ENCODE measurements around the gene CPA4.

The CPA4 gene

DNA sequence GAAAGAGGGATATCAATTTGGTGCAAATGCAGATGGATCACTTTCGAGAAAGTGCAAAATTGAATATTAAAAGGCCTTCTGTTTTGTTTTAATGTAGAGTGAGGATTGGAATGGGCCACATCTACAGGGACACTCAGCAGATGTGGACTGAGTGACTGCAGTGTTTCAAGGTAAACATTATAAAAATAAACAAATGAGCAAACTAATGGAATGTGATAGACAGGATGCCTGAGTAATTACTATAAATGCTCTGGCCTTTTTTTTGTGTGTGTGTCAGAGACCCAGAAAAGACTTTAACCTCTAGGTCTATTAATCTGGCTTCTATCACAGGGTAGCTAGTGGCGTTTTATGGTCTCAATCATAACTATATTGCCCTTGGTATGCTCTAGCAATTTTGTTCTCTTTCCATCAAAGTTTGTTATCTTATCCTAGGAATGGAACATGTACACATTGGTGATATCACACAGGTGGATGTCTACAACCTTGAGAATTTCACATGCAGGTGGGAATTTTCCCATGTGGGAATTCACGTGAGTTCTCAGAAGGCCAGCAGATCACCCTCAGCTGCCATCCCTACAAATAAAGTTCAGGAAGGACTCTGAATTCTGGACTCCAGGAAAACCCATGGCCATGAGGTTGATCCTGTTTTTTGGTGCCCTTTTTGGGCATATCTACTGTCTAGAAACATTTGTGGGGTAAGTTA is 26.6 kb upstream of the CPA4 start, which contains the start of gene CPA2:
TSS of gene CPA2 (plus strand) at position 606 of the 703 bp plus-strand sequence. CDS start at position 625, 19 bp downstream.
- H3K79me2 ChIP-seq (ENCODE audit: control insufficient read depth, insufficient read depth, low read length, unreplicated experiment) = no peaks in the 10 kb centered on the region
- no peak within 1 kb of the TSS for H2AFZ ChIP-seq (ENCODE audit: low read length, unreplicated experiment)
- H3K36me3 ChIP-seq (ENCODE audit: insufficient read depth, low read length) = no peaks in the 10 kb centered on the region
- no peaks in the 10 kb centered on the region for H3K27me3 ChIP-seq (ENCODE audit: insufficient read depth, low read length)
- no peak within 1 kb of the TSS for H3K4me3 ChIP-seq (ENCODE audit: low read depth, low read length)
- H3K4me1 ChIP-seq (ENCODE audit: control insufficient read depth, insufficient read depth, low read length, unreplicated experiment) = peaks cover 8% of the 10 kb centered on the region
- no peak within 1 kb of the TSS for H3K27ac ChIP-seq (ENCODE audit: low read depth, low read length)

DNA sequence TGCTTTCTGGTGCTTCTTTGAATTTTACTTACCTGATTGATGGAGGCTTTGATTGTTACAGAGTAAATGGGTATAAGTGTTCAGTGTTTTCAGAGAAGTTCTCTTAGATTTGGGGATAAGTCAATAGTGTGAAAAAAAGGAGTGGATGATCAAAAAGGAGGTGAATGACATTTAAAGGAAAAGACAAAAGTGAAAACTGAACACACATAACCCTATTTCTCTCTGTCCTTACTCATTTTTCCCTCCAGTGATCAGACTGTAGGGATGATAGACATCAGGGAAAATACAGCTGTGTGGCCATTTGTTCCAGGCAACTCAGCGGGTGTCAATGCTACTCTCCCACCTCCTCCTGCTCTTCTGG is 26.0 kb upstream of the CPA4 start:
- Histone ChIP-seq H3K36me3 (ENCODE audit: insufficient read depth, low read length) (no peaks in the 10 kb centered on the region), H2AFZ (ENCODE audit: low read length, unreplicated experiment) (no peak overlapping the region), H3K27me3 (ENCODE audit: insufficient read depth, low read length) (no peaks in the 10 kb centered on the region), H3K27ac (ENCODE audit: low read depth, low read length) (no peak overlapping the region), H3K79me2 (ENCODE audit: control insufficient read depth, insufficient read depth, low read length, unreplicated experiment) (no peaks in the 10 kb centered on the region), H3K4me1 (ENCODE audit: control insufficient read depth, insufficient read depth, low read length, unreplicated experiment) (peaks cover 8% of the 10 kb centered on the region), H3K4me3 (ENCODE audit: low read depth, low read length) (no peak overlapping the region)

DNA sequence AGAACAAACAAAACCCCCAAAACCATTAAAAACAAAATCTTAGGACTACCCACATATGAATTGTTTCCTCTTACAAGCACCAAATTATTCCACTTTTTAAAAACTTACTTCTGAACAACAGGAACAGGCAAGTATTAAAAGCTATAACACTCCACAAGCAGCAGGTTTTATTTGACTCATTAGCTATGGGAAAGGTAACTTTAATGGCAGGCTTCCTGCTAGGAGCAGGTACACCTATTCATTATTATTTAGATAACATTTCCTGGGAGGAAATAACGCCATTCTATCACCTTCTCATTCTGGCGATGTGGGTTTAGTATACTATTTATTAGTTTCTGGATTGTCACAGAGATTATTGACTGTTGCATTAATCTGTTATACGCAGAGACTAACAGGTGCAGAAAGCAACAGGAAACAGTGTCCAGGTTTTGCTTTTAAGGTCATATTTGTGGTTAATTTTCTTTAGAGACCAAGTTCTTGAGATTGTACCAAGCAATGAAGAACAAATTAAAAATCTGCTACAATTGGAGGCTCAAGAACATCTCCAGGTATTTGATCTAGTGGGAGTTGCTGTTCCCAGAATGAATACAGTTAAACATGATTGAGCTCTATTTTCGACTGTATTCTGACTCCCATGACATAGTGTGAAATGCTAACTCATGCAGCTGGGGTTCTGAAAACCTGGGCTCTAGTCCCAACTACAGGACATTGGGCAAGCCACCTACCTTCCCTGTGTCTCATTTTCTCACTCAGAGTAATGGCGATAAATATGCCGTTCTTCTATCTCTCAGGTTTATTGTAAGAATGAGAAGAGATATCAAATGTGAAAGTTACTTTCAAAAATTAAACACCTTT is 24.3 kb upstream of the CPA4 start:
- Histone ChIP-seq H3K27ac (ENCODE audit: low read depth, low read length) (no peak overlapping the region), H3K4me1 (ENCODE audit: control insufficient read depth, insufficient read depth, low read length, unreplicated experiment) (peaks cover 8% of the 10 kb centered on the region), H3K36me3 (ENCODE audit: insufficient read depth, low read length) (no peaks in the 10 kb centered on the region), H3K79me2 (ENCODE audit: control insufficient read depth, insufficient read depth, low read length, unreplicated experiment) (no peaks in the 10 kb centered on the region), H2AFZ (ENCODE audit: low read length, unreplicated experiment) (no peak overlapping the region), H3K27me3 (ENCODE audit: insufficient read depth, low read length) (no peaks in the 10 kb centered on the region), H3K4me3 (ENCODE audit: low read depth, low read length) (no peak overlapping the region)

DNA sequence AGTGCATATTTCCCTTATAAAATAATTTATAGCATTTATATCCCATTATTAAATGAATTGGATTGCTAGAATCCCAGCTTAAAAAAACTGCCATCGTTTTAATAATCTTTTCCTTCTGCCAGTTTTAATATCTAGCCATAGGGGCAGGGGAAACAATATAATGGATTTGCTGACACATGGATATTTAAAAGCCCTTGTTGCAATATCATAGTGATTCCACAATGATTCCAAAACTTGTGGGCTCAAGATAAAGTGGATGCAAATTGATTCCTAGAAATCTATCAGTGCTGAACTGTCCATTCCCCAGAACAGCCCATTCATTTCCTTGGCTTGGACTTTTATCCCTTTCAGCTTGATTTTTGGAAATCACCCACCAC is 23.7 kb upstream of the CPA4 start:
- Histone ChIP-seq H3K27me3 (ENCODE audit: insufficient read depth, low read length) (no peaks in the 10 kb centered on the region), H3K27ac (ENCODE audit: low read depth, low read length) (no peak overlapping the region), H3K79me2 (ENCODE audit: control insufficient read depth, insufficient read depth, low read length, unreplicated experiment) (no peaks in the 10 kb centered on the region), H3K4me1 (ENCODE audit: control insufficient read depth, insufficient read depth, low read length, unreplicated experiment) (peaks cover 8% of the 10 kb centered on the region), H2AFZ (ENCODE audit: low read length, unreplicated experiment) (no peak overlapping the region), H3K36me3 (ENCODE audit: insufficient read depth, low read length) (no peaks in the 10 kb centered on the region), H3K4me3 (ENCODE audit: low read depth, low read length) (no peak overlapping the region)

DNA sequence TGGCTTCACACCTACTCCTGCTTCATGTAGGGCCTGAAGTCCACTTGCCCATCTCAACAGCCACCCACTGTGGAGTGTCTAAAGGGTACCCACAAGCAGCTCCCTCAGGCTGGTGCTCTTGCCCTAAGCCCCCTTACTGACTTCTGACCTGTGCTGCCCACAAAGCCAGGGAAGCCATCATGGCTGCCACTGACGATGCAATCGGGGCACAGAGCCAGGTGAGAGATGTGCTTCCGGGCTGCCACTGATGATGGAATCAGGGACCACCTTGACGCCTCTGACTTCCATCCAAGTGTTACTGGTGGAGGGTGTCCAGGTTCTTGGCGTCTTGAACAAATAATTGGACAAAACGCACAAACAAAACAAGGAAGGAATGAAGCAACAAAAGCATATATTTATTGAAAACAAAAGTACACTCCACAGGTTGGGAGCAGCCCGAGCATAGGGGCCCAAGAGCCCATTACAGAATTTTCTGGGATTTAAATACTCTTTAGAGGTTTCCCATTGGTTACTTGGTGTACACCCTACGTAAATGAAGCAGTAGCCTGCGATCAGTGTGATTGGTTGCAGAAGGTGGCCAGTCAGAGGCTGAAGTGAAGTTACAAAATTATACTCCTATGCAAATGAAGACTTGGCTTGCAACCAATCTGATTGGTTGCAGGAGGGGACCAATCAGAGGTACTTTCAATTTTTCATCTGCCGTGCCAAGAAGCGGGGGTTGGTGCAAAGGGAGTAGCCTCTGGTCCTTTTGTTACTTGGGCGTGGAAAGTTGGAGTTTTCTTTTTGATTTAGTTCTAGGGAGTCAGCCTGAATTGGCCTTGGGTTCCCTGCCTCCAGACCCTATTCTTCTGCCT is 21.8 kb upstream of the CPA4 start:
- Histone ChIP-seq H3K27ac (ENCODE audit: low read depth, low read length) (no peak overlapping the region), H3K4me1 (ENCODE audit: control insufficient read depth, insufficient read depth, low read length, unreplicated experiment) (peaks cover 7% of the 10 kb centered on the region), H3K79me2 (ENCODE audit: control insufficient read depth, insufficient read depth, low read length, unreplicated experiment) (no peaks in the 10 kb centered on the region), H3K27me3 (ENCODE audit: insufficient read depth, low read length) (no peaks in the 10 kb centered on the region), H2AFZ (ENCODE audit: low read length, unreplicated experiment) (no peak overlapping the region), H3K36me3 (ENCODE audit: insufficient read depth, low read length) (no peaks in the 10 kb centered on the region), H3K4me3 (ENCODE audit: low read depth, low read length) (no peak overlapping the region)

DNA sequence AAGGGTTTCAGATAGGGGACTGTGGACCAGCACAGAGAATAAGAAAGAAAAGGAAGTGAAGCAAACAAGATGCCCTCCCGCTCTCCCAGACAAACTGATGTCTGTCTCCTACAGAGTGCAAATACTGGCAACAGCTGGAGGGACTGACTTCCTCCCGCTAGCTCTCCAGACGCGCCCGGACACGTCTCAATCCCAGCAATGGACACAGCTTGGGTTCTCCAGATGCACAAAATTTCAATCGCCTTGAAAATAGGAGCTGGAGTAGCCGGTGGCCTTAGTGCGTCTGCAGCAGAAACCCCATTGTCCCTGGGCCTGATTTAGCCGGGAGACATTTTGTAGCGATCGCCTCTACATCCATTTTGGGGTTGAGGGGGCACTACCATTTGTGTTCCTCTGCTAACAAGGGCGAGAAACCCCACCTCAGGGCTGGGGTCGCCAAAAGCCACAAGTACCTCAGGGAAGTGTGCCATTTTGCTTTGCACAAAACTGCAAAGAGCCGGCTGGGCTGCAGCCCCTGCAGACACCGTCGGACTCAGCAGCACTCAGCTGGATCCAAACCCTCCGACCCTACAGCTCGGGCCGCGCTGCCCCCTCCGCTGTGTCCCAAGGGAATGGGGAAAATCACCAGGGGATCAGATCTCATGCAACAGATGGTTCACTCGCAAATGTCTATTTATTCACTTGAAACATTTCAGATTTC is 20.4 kb upstream of the CPA4 start:
- Histone ChIP-seq H3K27me3 (ENCODE audit: insufficient read depth, low read length) (no peaks in the 10 kb centered on the region), H3K27ac (ENCODE audit: low read depth, low read length) (no peak overlapping the region), H3K4me3 (ENCODE audit: low read depth, low read length) (no peak overlapping the region), H3K36me3 (ENCODE audit: insufficient read depth, low read length) (no peaks in the 10 kb centered on the region), H3K79me2 (ENCODE audit: control insufficient read depth, insufficient read depth, low read length, unreplicated experiment) (no peaks in the 10 kb centered on the region), H3K4me1 (ENCODE audit: control insufficient read depth, insufficient read depth, low read length, unreplicated experiment) (peaks cover 11% of the 10 kb centered on the region), H2AFZ (ENCODE audit: low read length, unreplicated experiment) (no peak overlapping the region)

DNA sequence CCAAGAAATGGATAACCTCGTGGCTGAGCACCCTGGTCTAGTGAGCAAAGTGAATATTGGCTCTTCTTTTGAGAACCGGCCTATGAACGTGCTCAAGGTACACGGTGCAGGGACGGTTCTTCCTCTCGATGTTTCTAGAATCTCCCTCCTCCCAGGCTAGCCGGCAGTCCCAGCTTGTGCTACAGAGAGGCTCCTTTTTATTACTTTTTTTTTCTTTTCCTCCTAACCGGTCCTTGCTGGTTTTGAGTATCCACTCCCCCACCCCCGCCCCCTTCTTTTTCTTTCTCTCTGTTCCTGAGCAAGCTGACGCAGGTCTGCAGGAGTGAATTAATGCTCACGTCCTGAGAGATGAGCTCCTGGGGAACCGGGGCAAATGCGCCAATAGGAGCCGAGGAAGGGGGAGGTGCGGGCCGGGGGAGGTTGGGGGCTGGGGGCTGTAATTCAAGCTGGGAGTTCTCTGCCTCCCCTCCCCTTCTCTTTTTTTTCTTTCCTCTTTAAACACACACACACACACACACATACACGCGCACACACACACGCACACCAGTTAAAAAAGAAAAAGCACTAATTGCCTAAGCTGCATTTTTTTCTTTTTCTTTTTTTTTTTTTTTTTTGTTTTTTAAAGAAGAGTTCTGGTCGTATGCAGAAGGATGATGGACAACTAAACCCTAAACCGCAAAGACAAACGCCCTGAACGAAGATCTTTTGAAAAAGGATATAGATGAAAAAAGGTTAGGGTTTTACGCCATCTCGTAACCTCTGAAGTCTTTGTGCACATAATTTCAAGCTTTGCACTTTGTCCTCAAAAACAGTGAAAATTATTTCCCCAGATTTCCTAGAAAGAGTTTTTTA is 19.7 kb upstream of the CPA4 start:
- H3K27ac ChIP-seq (ENCODE audit: low read depth, low read length) = no peak overlapping the region
- H3K4me3 ChIP-seq (ENCODE audit: low read depth, low read length) = no peak overlapping the region
- H3K36me3 ChIP-seq (ENCODE audit: insufficient read depth, low read length) = no peaks in the 10 kb centered on the region
- peaks cover 17% of the 10 kb centered on the region for H3K4me1 ChIP-seq (ENCODE audit: control insufficient read depth, insufficient read depth, low read length, unreplicated experiment)
- H3K27me3 ChIP-seq (ENCODE audit: insufficient read depth, low read length) = no peaks in the 10 kb centered on the region
- H2AFZ ChIP-seq (ENCODE audit: low read length, unreplicated experiment) = no peak overlapping the region
- H3K79me2 ChIP-seq (ENCODE audit: control insufficient read depth, insufficient read depth, low read length, unreplicated experiment) = no peaks in the 10 kb centered on the region

DNA sequence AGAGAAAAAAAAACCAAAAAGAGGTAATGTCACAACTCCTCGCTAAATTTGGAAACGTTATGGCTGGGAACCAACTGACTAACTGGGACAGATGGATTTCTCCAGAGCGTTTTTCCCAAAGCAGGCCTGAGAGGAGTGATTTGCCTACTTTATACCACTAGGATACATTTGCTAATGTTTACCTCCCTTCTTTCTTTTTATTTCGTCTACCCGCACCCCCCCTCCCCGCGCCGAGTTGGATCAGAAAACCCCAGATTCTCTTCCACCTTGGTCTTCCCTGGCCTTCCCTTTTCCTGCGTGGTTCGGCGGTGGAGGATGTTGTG is 19.1 kb upstream of the CPA4 start:
- no peak overlapping the region for H3K4me3 ChIP-seq (ENCODE audit: low read depth, low read length)
- H3K36me3 ChIP-seq (ENCODE audit: insufficient read depth, low read length) = no peaks in the 10 kb centered on the region
- no peaks in the 10 kb centered on the region for H3K27me3 ChIP-seq (ENCODE audit: insufficient read depth, low read length)
- no peak overlapping the region for H3K27ac ChIP-seq (ENCODE audit: low read depth, low read length)
- no peak overlapping the region for H2AFZ ChIP-seq (ENCODE audit: low read length, unreplicated experiment)
- H3K4me1 ChIP-seq (ENCODE audit: control insufficient read depth, insufficient read depth, low read length, unreplicated experiment) = peaks cover 23% of the 10 kb centered on the region
- H3K79me2 ChIP-seq (ENCODE audit: control insufficient read depth, insufficient read depth, low read length, unreplicated experiment) = no peaks in the 10 kb centered on the region

DNA sequence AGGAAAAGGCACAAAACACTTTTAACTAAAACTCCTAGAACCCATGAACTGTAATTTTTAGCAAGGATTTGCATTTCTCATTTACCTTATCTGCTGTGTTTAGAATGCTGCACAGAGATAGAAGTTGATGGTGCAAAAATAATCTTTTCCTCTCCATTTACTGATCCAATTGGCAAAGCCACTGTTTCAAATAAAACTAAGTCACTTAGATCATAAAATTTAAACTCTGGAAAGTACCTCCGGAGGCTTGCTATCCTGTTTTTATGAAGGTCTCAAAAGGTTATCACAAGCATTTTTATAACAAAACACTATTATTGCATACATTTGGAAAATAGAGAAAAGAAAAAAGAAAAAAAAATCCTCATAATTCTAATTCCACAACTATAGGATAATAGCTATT is 18.7 kb upstream of the CPA4 start:
- H2AFZ ChIP-seq (ENCODE audit: low read length, unreplicated experiment) = no peak overlapping the region
- H3K27me3 ChIP-seq (ENCODE audit: insufficient read depth, low read length) = no peaks in the 10 kb centered on the region
- no peaks in the 10 kb centered on the region for H3K79me2 ChIP-seq (ENCODE audit: control insufficient read depth, insufficient read depth, low read length, unreplicated experiment)
- H3K27ac ChIP-seq (ENCODE audit: low read depth, low read length) = no peak overlapping the region
- H3K4me3 ChIP-seq (ENCODE audit: low read depth, low read length) = no peak overlapping the region
- H3K36me3 ChIP-seq (ENCODE audit: insufficient read depth, low read length) = no peaks in the 10 kb centered on the region
- peaks cover 27% of the 10 kb centered on the region for H3K4me1 ChIP-seq (ENCODE audit: control insufficient read depth, insufficient read depth, low read length, unreplicated experiment)
